ENCODE data around the gene MCM7. TPM values are rescaled to one million over a fixed set of nuclear protein-coding genes. Genes with fewer than 3 reads are reported as not detected.

The MCM7 gene
- total and polyA plus RNA-seq, 10 of the 15 experiments (the other 5 are each of a cell fraction or from before 2014, with no cell fraction given), result 183 to 383 (median 244) TPM

- TF ChIP-seq EED (IDR thresholded peaks at IDR 0.05; ENCODE audit: low read depth), result peak; percentile 14; the same call in 1 of the 2 replicates
Observed at GRCh38 chr7:100148559-100149328, 47.5 kb upstream of the MCM7 start, which contains the start of gene LAMTOR4 (continued).

GRCh38 chr7:100148225-100148558 is 47.0 kb upstream of the MCM7 start:
- no peaks in the 10 kb centered on the region for H3K9me3 ChIP-seq (replicated peaks; ENCODE audit: control insufficient read depth, insufficient read depth, low read length)
- FAIRE-seq (no peak), DNase-seq (ENCODE audit: low read depth, low spot score) (no peak), ATAC-seq (no peak)
- H3K9ac ChIP-seq (ENCODE audit: control insufficient read depth, insufficient read depth, low read length), result peak overlapping the region; percentile 58
- peak overlapping the region; percentile 85 for H3K4me2 ChIP-seq (ENCODE audit: control insufficient read depth, insufficient read depth)
- peak overlapping the region; percentile 71 for H3K27ac ChIP-seq (ENCODE audit: control insufficient read depth, insufficient read depth)
- ChIA-PET RAD21 (ENCODE audit: unreplicated experiment) (interaction anchor here (0.6 to 2.4 kb wide), 19 partner anchors 9 to 259 kb away, joined by 3 to 17 read pairs (median 4); partner anchors contain the start of genes GPC2 and PVRIG), CTCF (interaction anchor here (0.6 to 5.7 kb wide), 14 partner anchors 8 to 545 kb away, joined by 3 to 43 read pairs (median 4); no protein-coding TSS in a partner anchor), SMC1A (ENCODE audit: uncharacterized antibody, unreplicated experiment) (interaction anchor here (0.8 to 2.3 kb wide), 18 partner anchors 10 to 259 kb away, joined by 3 to 12 read pairs (median 3); no protein-coding TSS in a partner anchor), POLR2A (interaction anchor here (0.6 to 2.6 kb wide), 21 partner anchors 9 to 682 kb away, joined by 3 to 28 read pairs (median 5); partner anchors contain the start of genes AP4M1, GAL3ST4, GPC2 and MCM7)
- peak overlapping the region; percentile 60 for H3K4me3 ChIP-seq
- no peaks in the 10 kb centered on the region; a peak in 3 of 4 replicates for H3K36me3 ChIP-seq (ENCODE audit: control insufficient read depth in 2 of 2, insufficient read depth in 2 of 2, low read length in 1 of 2)
- H3K79me2 ChIP-seq (ENCODE audit: control insufficient read depth, insufficient read depth, low read length), result peaks cover 22% of the 10 kb centered on the region
- H3K4me1 ChIP-seq (ENCODE audit: control insufficient read depth, insufficient read depth, low read length), result peaks cover 5% of the 10 kb centered on the region; the same call in 1 of the 2 replicates
- H3K27me3 ChIP-seq (replicated peaks in 1 of 2; ENCODE audit: control insufficient read depth in 2 of 2, insufficient read depth in 2 of 2, low read length in 1 of 2), result no peaks in the 10 kb centered on the region
- intact Hi-C loops (cut with micrococcal nuclease; ENCODE audit: unreplicated experiment), result loop anchor here (1.0 to 5.0 kb wide), 3 partner anchors 47 to 69 kb away; partner anchors contain the start of genes AP4M1, MCM7 and PVRIG
- in situ Hi-C loops (cut with MboI), result no loop called here
- WGBS (ENCODE audit: insufficient coverage, insufficient replicate concordance, low lambda C conversion rate, missing lambda C conversion rate), result 10% methylated on average over 14 of the region's 14 CpGs
- no peaks in the 10 kb centered on the region for H4K20me1 ChIP-seq (ENCODE audit: control insufficient read depth, insufficient read depth)
- BruUV-seq (replicated peaks), result TSS peak; percentile 84
- 0 out of 2 replicates have a peak, but pooled peaks have one; percentile 7 for TF ChIP-seq PAX5 (IDR thresholded peaks at IDR 0.05; ENCODE audit: borderline replicate concordance, low read depth, low read length)
- TF ChIP-seq SMARCA5 (IDR thresholded peaks at IDR 0.05), result no peak
- TF ChIP-seq MLLT1 (IDR thresholded peaks at IDR 0.05), result 0 out of 2 replicates have a peak, but pooled peaks have one; percentile 14
- 0 out of 2 replicates have a peak, but pooled peaks have one; percentile 32 for TF ChIP-seq ZNF207 (IDR thresholded peaks at IDR 0.05; ENCODE audit: borderline replicate concordance)
- peak overlapping the region; percentile 55 for H2AFZ ChIP-seq (ENCODE audit: control insufficient read depth, low read depth, low read length)
